ENCODE data around the gene ERI3.
"Not testable (repeated sequence)": the region's sequence is repeated elsewhere in the genome, so short reads cannot be mapped to it uniquely, and the experiment has no call there.

Gene ERI3

DNA sequence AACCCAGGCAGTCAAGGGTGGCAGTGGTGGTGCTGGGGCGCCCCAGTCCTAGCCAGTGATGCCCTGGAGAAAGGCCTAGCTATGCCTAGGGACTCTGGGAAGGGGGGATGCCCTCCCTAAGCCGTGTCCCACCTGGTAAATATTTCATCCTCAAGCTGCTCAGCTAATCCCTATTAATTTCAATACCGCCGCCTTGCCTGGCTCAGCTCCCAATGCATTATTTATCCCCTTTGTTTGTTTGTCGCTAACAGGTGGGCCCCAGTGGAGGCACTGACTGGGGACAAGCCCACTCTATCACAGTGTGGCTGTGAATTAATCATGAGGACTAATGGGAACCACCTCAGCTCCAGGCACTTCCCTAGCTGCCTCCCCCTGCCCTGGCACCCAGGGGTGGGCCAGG is 119.2 kb downstream of the ERI3 start:
- no peak for DNase-seq

DNA sequence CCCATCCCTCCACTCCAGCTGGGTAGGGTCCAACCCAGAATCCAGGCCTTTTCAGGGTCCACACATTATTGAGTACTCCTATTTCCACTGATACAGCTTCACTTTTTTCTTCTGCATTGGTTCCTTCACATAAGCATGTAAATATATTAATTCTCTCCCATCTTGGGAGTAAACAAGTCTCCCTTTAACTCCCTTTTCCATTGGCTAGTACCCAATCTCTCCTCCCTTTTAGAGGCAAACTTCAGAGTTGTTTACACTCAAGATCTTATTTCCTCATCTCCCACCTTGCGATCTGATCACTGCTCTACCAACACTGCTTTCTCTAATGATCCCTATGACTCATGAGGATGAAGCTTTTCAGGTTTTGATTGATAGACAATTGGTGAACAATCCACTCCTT is 121.5 kb downstream of the ERI3 start:
- DNase-seq, result no peak

DNA sequence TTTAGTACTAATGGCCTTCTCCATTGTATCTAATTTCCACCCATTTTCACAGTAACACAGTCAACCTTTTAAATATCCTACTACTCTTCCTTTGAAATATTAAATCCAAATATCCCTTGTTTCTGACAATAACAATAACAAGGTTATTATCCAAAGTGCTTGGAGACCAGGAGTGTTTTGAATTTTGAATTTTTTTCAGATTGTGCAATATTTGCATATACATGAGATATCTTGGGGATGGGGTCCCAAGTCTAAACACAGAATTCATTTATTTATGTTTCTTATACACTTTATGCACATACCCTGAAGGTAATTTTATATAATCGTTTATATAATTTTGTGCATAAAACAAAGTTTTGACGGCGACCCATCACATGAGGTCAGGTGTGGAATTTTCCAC is 124.3 kb downstream of the ERI3 start:
- DNase-seq, result no peak

DNA sequence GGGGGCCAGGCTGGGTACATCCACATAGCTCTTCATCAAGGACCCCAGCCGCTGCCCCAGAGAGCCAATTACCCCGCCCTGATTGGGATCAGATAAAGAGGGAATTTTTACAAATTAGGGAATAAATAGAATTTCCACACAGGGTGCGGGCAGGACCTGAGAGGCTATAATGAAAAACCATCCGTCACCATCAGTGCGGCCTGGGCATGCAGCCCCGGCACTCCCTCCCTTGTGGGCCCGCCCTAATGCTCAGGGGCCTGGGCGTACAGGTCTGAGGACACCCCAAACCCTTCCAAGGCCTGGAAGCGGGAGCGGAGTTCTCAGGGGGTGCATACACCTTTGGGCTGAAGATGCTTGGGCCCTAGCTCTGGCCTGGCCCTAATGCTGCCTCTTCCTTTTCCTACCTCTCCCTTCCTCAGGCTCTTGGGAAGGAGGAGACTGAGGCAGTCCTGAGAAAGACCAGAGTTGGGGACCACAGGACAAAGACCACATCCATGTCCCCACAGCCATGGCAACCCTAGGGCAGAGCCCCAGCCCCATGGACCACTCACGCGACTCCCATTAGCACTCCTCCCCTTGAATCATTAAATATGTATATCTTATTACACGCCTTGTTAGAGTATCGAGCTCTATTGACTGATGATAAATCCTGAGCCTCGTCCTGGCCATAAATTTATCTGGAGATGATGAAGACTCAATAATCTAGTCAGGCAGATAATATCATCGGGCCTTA is 125.5 kb downstream of the ERI3 start:
- DNase-seq, result no peak

DNA sequence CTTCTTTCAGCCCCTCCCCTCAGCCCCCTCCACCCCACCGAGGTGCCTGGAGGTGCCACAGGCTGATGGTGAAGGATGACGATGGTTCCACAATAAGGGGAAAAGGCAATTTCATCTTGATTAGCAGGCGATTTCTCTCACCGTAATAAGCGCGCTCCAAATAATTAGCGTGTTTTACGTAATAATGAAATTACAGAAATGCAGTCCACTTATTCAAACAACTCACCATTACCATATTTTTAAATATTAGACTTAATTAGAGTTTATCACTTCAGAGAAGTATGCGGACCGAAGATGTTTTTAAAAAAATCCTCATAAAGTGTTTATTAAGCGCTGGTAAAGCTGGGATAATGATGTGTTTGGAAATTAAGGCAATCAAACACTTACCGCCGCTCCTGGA is 126.8 kb downstream of the ERI3 start:
- no peak for DNase-seq

DNA sequence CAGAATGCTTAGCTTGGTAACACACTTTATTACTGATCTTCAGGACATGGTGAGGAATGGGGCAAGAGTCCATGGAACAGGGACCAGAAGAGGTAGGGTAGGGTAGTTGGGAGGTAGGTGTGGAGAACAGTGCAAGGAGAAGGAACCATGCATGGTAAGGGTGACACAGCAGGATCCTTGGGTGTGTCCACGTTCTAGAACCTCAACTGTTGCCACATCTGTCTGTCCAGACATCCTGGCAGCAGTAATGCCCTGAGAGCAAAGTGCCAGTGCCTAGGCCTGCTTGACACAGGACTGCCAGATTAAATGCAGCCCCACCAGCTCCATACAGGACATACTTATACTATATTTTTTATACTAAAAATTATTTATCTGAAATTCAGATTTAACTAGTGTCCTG is 127.8 kb downstream of the ERI3 start:
- peak; percentile 13 for DNase-seq

DNA sequence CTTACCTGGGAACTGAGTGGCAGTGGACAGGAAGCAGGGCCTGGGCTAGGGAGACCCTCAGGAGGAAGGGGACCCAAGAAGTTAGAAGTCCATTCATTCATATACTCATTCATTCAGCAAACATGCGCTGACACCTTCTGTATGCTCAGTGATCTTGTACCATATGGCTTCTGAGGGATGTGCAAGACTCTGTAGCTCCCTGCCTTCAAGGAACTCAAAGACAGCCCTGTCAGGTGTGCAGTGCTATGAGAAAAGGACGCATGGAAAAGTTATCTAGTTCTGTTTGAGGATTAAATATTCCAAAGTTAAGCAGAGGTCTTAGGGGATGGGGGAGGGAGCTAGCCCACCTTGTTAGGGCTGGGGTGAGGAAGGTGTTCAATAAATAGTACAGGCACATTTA is 129.3 kb downstream of the ERI3 start:
- no peak for DNase-seq

- DNase-seq, result no peak
Measured at GRCh38 chr1:44223187-44223610, 131.9 kb downstream of the ERI3 start.

DNA sequence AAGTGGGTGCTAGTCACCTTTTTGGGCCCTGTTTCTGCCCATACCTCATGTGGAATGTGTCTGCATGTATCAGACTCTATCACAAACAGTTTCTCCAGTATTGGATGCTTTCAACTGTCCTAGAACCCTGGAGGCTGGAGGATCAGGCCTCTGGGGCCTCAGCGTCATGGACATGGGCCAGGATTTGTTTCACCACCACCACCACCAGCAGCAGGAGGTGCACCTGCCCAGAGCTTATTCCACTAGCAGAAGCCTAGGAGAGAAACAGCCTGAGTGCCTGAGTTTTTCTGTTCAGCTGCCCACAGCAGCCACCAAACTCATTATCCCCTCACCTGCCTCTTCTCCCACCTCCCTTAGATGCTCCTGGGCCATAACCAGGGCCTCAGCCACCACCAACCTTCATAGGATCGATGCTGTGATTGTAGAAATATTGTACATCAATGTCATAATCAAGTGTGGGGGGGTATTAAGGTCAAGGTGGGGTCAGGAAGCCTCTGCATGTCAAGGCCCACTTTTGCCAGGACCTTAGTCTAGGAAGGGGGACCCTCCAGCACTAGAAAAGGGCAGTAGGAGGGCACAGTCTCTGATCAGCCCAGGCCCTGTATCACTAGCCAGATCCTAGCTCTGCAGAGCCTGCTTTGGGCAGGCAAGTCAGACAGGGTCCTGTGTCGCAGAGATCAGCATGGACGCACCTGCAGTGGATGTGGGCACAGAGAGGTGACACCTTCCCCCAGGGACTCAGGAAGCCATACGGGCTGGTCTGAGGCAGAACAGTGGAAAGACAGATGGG is 132.5 kb downstream of the ERI3 start:
- no peak for DNase-seq

DNA sequence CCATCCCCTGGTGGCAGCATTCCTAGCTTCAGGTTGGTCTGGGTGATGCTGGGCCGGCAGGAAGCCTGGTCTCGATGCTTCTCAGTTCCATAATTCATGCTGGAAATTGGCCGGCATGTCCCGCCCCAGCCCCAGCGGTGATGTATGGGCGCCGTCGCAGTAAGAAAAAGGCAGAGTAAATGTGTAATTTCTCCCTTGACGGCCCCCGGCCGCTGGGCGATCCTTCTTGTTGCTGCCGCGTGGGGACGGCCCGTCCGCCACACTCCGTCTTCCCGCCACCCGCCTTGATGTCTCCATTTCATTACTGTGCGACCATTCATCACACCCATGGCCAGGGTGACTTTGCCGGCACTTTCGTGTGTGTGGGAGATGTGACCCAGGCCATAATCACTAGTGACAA is 133.3 kb downstream of the ERI3 start:
- no peak for DNase-seq

- no peak for DNase-seq
Measured at GRCh38 chr1:44220755-44221154, 134.3 kb downstream of the ERI3 start.

- DNase-seq, result no peak
Measured at GRCh38 chr1:44220001-44220751, 134.9 kb downstream of the ERI3 start.

GRCh38 chr1:44219301-44219626 is 135.8 kb downstream of the ERI3 start:
- no peak for DNase-seq

DNA sequence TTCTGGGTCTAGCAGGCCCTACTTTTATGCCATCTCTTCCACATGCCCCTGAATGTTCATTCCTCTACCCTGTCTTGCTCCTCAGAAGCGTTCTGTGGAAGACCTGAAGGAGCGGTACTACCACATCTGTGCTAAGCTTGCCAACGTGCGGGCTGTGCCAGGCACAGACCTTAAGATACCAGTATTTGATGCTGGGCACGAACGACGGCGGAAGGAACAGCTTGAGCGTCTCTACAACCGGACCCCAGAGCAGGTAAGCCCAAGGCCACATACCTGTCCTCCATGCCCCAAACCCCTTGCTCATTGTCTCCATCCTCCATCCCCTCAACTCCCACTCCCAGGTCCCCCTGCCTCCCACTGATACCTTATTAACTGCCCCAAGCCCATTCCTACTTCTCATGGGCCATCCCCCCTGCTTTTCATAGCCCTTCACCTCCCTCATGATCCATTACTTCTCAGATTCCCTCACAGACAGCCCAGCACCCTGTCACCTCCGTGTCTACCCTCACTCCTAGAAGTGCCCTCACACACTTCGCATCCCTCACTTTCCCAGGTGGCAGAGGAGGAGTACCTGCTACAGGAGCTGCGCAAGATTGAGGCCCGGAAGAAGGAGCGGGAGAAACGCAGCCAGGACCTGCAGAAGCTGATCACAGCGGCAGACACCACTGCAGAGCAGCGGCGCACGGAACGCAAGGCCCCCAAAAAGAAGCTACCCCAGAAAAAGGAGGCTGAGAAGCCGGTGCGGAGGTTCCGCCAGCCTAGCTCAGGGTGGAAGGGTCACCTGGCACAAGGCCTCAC is 136.4 kb downstream of the ERI3 start:
- DNase-seq, result no peak

GRCh38 chr1:44217809-44218410 is 137.1 kb downstream of the ERI3 start:
- peak; percentile 83 for DNase-seq

DNA sequence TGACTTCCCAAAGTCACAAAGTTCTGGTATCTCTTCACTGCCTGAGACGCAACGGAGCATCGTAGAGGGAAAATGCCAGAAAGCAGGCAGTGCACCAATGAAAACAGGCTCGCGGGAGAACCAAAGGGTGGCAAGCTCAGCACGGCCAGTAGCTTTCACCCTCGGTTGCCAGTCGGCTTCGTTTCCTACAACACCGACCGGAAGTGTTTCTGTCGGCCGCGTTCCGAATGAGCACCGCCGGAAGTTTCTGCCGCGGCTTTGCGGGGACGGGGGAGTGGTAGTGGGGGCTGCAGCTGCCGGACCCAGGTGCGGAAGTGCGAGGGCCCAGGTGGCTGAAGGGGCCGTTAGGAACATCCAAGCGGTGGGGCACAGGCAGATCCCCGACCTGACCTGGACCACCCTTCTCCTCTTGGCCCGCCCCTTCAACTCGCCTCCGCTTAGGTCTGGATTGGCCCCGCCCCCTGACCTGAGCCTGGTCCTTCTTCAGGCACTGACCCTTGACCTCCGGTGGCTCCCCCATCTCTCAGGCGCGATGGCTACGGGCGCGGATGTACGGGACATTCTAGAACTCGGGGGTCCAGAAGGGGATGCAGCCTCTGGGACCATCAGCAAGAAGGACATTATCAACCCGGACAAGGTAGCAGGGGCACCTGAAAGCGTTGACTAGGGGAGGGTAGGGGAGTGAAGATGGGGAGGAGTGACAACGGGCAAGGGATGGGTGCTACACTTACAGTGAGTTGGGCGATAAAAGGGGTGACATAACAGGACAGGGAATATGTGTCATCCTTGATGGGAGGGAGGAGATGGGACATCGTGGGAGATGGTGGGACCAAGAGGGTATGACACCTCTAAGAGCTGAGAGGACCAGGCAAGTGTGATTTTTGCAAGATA is 141.6 kb downstream of the ERI3 start, which contains the start of gene DMAP1:
DMAP1 (plus strand) TSS at position 250 of the 891 bp plus-strand sequence; CDS start at position 533, 283 bp downstream.
- peak; percentile 88 for DNase-seq

- peak; percentile 28 for DNase-seq
Measured at GRCh38 chr1:44212355-44213221, 142.5 kb downstream of the ERI3 start.

- no peak for DNase-seq
Measured at GRCh38 chr1:44210595-44210994, 144.5 kb downstream of the ERI3 start.

- DNase-seq, result no peak
Measured at GRCh38 chr1:44208226-44208625, 146.8 kb downstream of the ERI3 start.

- not testable (repeated sequence) for DNase-seq
Measured at GRCh38 chr1:44206545-44206944, 148.5 kb downstream of the ERI3 start.

Measured in OCI-M1 (cell line).